Measurements from ENCODE around the gene SNX8.

Gene SNX8

GRCh38 chr7:2224934-2225333 lies 89.3 kb downstream of the SNX8 start:
- H3K9me3 Mint-ChIP-seq: no peaks in the 10 kb centered on the region
- no peak for TF ChIP-seq CTCF (IDR thresholded peaks at IDR 0.05; ENCODE audit: unreplicated experiment in 3 of 3)

DNA sequence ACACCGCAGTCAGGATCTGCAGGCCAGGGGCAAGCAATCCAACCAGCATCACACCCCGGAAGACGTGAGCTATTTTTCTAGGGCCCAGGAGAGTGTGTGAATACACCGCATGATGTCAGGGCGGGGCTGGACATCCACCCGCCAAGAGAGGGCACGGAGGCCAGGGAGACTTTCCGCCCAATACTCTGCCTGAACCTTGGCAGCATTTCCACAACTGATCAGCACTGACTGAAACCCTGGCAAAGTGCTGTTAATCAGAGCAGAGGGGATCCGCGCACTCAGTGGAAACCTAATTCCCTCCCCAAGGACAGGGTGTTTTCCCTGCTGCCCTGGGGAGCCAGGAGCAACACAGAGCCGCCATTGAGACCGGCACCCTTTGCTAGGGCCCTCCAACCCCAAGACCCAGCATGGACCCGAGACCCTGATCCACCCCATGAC lies 89.7 kb downstream of the SNX8 start:
- no peak for TF ChIP-seq CTCF (IDR thresholded peaks at IDR 0.05; ENCODE audit: unreplicated experiment in 3 of 3)
- Mint-ChIP-seq H3K27ac (no peak overlapping the region), H3K36me3 (ENCODE audit: low read depth) (peaks cover 49% of the 10 kb centered on the region), H3K27me3 (ENCODE audit: low read depth) (no peaks in the 10 kb centered on the region), H3K4me3 (no peak overlapping the region), H3K9me3 (no peaks in the 10 kb centered on the region), H3K4me1 (peaks cover under 1% of the 10 kb centered on the region)

More at GRCh38 chr7:2224934-2225333, 89.3 kb downstream of the SNX8 start:
- peaks cover 51% of the 10 kb centered on the region for H3K36me3 Mint-ChIP-seq (ENCODE audit: low read depth)
- H3K27ac Mint-ChIP-seq: no peak overlapping the region
- no peak overlapping the region for H3K4me3 Mint-ChIP-seq
- peaks cover 4% of the 10 kb centered on the region for H3K4me1 Mint-ChIP-seq
- H3K27me3 Mint-ChIP-seq (ENCODE audit: low read depth): no peaks in the 10 kb centered on the region

DNA sequence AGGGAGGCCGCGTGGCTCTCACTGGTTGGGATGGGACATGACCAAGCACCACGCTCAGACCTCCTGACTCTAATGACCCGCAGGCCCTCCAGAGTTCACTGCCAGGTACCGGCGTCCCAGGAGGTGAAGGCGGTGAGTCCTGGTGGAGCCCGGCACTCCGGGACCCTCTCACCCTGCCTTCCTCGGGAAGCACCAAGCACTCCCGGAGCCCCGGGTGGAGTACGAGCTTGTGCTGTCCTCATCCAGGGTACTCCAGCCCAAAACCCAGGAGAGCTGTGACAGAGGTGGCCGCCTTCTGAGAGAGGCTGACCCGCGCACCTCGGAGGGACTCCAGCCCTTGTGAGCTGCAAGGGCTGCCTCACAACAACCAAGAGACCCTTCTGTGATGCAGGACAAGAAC lies 90.9 kb downstream of the SNX8 start:
- Mint-ChIP-seq H3K36me3 (ENCODE audit: low read depth) (peaks cover 48% of the 10 kb centered on the region), H3K27me3 (ENCODE audit: low read depth) (no peaks in the 10 kb centered on the region), H3K27ac (no peak overlapping the region), H3K4me3 (no peak overlapping the region), H3K4me1 (no peaks in the 10 kb centered on the region), H3K9me3 (no peaks in the 10 kb centered on the region)
- no peak for TF ChIP-seq CTCF (IDR thresholded peaks at IDR 0.05; ENCODE audit: unreplicated experiment in 3 of 3)

- Mint-ChIP-seq H3K9me3 (no peaks in the 10 kb centered on the region), H3K36me3 (ENCODE audit: low read depth) (peaks cover 49% of the 10 kb centered on the region), H3K4me1 (no peaks in the 10 kb centered on the region), H3K27me3 (ENCODE audit: low read depth) (no peaks in the 10 kb centered on the region), H3K4me3 (no peak overlapping the region), H3K27ac (no peak overlapping the region)
- no peak for TF ChIP-seq CTCF (IDR thresholded peaks at IDR 0.05; ENCODE audit: unreplicated experiment in 3 of 3)
Observed at GRCh38 chr7:2222516-2222915, 91.7 kb downstream of the SNX8 start.

DNA sequence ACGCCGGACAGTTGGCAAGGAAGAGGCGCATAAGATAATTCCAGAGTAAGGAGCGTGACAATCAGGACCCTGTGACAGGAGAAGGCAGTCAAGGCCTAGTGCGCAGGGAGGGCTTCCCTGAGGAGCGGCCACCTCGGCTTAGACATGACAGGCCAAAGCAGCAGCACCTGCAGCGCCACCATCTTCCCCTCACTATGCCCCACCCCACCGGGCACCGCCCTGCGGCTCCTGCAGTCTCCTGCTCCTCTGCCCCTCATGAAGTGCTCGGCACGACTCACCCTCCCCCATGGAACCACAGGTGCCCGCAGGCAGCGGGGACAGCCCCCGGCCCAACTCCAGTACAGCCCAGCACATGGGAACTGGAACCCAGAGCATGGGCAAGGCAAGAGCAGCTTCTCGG lies 93.3 kb downstream of the SNX8 start:
- Mint-ChIP-seq H3K9me3 (no peaks in the 10 kb centered on the region), H3K27me3 (ENCODE audit: low read depth) (no peaks in the 10 kb centered on the region), H3K27ac (no peak overlapping the region)

More for the DNA sequence above, 93.3 kb downstream of the SNX8 start:
- Mint-ChIP-seq H3K36me3 (ENCODE audit: low read depth) (peaks cover 50% of the 10 kb centered on the region), H3K4me1 (no peaks in the 10 kb centered on the region), H3K4me3 (no peak overlapping the region)
- TF ChIP-seq CTCF (IDR thresholded peaks at IDR 0.05; ENCODE audit: unreplicated experiment in 3 of 3): no peak

Measured in nephron (organoid).